Tibial artery (tissue), 4 donors: ENCODE results near the gene KCTD14.
"Not testable (repeated sequence)": the region's sequence is repeated elsewhere in the genome, so short reads cannot be mapped to it uniquely, and the experiment has no call there.

Experiments used
- DNase-seq, 2 donors: peaks; one replicate each; pipeline ENCODE4 v3.0.0-alpha.2; 2019
- H3K27ac ChIP-seq, 2 donors: fragments of 200-600 bp; sonication (generic) in 1 of 2; 1 replicate in 1 of 2; 2 replicates in 1 of 2; pipeline ENCODE4 v1.5.1; 2018 to 2019; ENCODE audit warnings: mild to moderate bottlenecking in 1 of 2
- H3K27me3 ChIP-seq, 2 donors: fragments of 200-600 bp; sonication (generic) in 1 of 2; one replicate each; pipeline versions ENCODE4 v1.5.1 to v1.6.0; 2016 to 2019
- H3K36me3 ChIP-seq, 3 donors: fragments of 200-600 bp; sonication (generic) in 2 of 3; one replicate each; pipeline ENCODE4 v1.5.1; 2016 to 2019; ENCODE audit warnings: mild to moderate bottlenecking in 2 of 3
- H3K4me1 ChIP-seq, 4 donors: fragments of 200-600 bp; sonication (generic) in 2 of 4; 1 replicate in 3 of 4; 2 replicates in 1 of 4; pipeline ENCODE4 v1.5.1; 2016 to 2019
- H3K4me3 ChIP-seq, 2 donors: fragments of 200-600 bp; sonication (generic) in 1 of 2; 1 replicate in 1 of 2; 2 replicates in 1 of 2; pipeline ENCODE4 v1.5.1; 2018 to 2019; ENCODE audit warnings: mild to moderate bottlenecking in 2 of 2
- H3K9me3 ChIP-seq, 3 donors: fragments of 200-600 bp; sonication (generic) in 1 of 3; one replicate each; pipeline ENCODE4 v1.5.1; 2016 to 2019
- CTCF ChIP-seq, 2 experiments: fragments of 200-600 bp in 1 of 2; fragments of 450-650 bp in 1 of 2; IDR thresholded peaks; one replicate each; pipeline ENCODE4 v1.5.1; 2017 to 2019; ENCODE audit warnings: antibody characterized with exemption in 2 of 2, mild to moderate bottlenecking in 1 of 2, moderate library complexity in 1 of 2
- intact Hi-C: fragments of 100-400 bp; cut with DNase I; formaldehyde crosslinking; loops from one replicate; pipeline ENCODE4 v1.15.0; 2023; ENCODE audit warnings: low total_unique reads

KCTD14 gene

DNA sequence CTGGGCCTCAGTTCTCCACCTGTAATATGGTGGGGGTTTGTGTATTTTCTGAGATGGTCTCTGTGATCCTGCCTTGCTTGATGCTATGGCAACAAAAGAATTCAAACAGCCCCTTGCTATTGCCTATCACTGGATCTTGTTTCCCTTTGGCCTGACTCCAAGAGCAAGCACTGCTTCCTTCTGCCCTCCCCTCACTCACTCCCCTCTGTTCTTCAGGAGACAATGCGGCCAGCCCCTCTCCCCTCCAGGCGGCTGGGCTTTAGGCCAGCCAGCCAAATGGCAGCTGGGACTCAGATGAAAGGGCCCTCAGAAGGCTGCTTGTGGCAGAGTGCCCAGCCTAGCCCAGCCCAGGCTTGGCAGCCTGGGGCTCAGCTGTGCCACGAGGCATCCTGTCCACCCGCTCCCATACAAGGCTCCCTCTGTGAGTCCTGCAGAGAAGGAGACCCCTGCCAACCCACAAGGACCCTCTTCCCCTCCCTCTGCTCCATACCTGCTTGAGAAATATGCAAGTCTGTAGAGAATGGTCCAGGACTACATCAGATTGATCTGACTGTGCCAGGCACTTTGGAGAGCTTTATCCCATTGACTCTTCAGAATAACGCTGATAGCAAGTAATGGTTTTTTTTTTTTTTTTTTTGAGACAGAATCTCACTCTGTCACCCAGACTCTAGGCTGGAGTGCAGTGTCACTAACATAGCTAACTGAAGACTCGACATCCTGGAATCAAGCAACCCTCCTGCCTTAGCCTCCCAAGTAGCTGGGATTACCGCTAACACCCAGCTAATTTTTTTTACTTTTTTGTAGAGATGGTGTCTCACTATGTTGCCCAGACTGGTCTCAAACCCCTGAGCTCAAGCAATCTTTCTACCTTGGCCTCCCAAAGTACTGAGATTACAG is 7.6 kb upstream of the KCTD14 start:
- intact Hi-C loops: no loop called here
- no peak overlapping the region for H3K4me3 ChIP-seq
- H3K9me3 ChIP-seq: no peaks in the 10 kb centered on the region
- TF ChIP-seq CTCF (IDR thresholded peaks at IDR 0.05): no peak
- no peaks in the 10 kb centered on the region for H3K36me3 ChIP-seq
- peak in 1 of 2 donors; percentile 71 for DNase-seq
- peaks cover 0 to 18% (median 6%) of the 10 kb centered on the region in 4 donors for H3K4me1 ChIP-seq
- no peaks in the 10 kb centered on the region for H3K27me3 ChIP-seq
- H3K27ac ChIP-seq: no peak overlapping the region

DNA sequence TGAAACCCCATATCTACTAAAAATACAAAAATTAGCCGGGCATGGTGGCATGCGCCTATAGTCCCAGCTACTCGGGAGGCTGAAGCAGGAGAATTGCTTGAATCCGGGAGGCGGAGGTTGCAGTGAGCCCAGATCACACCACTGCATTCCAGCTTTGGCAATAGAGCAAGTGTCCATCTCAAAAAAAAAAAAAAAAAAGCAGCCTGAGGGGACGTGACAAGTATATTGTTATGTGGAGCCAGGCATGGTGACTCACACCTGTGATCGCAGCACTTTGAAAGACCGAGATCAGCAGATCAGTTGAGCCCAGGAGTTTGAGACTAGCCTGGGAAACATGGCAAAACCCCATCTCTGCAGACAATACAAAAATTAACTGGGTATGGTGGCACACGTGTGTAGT is 5.3 kb upstream of the KCTD14 start:
- H3K27me3 ChIP-seq, H3K4me3 ChIP-seq, DNase-seq, H3K27ac ChIP-seq, H3K36me3 ChIP-seq, intact Hi-C loops, H3K9me3 ChIP-seq: not testable (repeated sequence)
- peaks cover 0 to 18% (median 6%) of the 10 kb centered on the region in 4 donors for H3K4me1 ChIP-seq

DNA sequence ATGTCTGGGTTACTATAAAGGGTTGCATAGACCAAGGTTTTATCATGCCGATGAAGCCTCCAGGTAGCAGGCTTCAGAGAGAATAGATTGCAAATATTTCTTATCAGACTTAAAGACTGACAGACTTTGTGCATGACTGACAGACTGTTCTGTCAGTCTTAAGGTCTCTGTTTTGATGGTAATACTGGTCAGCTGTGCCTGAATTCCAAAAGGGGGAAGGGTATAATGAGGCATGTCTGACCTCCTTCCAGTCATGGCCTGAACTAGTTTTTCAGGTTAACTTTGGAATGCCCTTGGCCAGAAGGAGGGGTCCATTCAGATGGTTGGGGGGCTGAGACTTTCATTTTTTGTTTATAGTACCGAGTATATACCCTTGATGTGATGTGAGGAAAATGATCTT is 4.7 kb upstream of the KCTD14 start:
- Histone ChIP-seq H3K36me3 (no peaks in the 10 kb centered on the region), H3K27me3 (no peaks in the 10 kb centered on the region), H3K27ac (no peak overlapping the region), H3K4me3 (no peak overlapping the region), H3K9me3 (no peaks in the 10 kb centered on the region), H3K4me1 (peaks cover 0 to 22% (median 10%) of the 10 kb centered on the region in 4 donors)
- intact Hi-C loops: no loop called here
- DNase-seq: no peak
- no peak for TF ChIP-seq CTCF (IDR thresholded peaks at IDR 0.05)

- H3K9me3 ChIP-seq: no peaks in the 10 kb centered on the region
- H3K36me3 ChIP-seq: no peaks in the 10 kb centered on the region
- no peak overlapping the region for H3K4me3 ChIP-seq
- no peak for DNase-seq
- H3K4me1 ChIP-seq: peaks cover 0 to 16% (median 3%) of the 10 kb centered on the region in 4 donors
- H3K27ac ChIP-seq: no peak overlapping the region
- intact Hi-C loops: no loop called here
- TF ChIP-seq CTCF (IDR thresholded peaks at IDR 0.05): no peak
- no peaks in the 10 kb centered on the region for H3K27me3 ChIP-seq
Observed at GRCh38 chr11:78025378-78025777, 2.3 kb upstream of the KCTD14 start.

GRCh38 chr11:78023426-78023825 is 350 bp upstream of the KCTD14 start:
- Histone ChIP-seq H3K4me3 (peak overlapping the region; percentile 48 to 56), H3K27ac (peak overlapping the region; percentile 49 to 58)
- intact Hi-C loops: no loop called here

More at GRCh38 chr11:78023426-78023825, 350 bp upstream of the KCTD14 start:
- Histone ChIP-seq H3K9me3 (no peaks in the 10 kb centered on the region), H3K27me3 (no peaks in the 10 kb centered on the region), H3K4me1 (peaks cover 0 to 13% (median 2%) of the 10 kb centered on the region in 4 donors), H3K36me3 (no peaks in the 10 kb centered on the region)
- no peak for TF ChIP-seq CTCF (IDR thresholded peaks at IDR 0.05)
- no peak for DNase-seq
